HG03064 (cell line): ENCODE results near the gene ART3.
"Not testable (repeated sequence)": the region's sequence is repeated elsewhere in the genome, so short reads cannot be mapped to it uniquely, and the experiment has no call there.

Experiments used
- ATAC-seq: cut with Tn5 transposase; IDR thresholded peaks from one replicate; pipeline ENCODE4 v1.9.1; 2021; ENCODE audit warnings: low read depth; ENCODE audit not compliant: unreplicated experiment

Gene ART3, protein sequence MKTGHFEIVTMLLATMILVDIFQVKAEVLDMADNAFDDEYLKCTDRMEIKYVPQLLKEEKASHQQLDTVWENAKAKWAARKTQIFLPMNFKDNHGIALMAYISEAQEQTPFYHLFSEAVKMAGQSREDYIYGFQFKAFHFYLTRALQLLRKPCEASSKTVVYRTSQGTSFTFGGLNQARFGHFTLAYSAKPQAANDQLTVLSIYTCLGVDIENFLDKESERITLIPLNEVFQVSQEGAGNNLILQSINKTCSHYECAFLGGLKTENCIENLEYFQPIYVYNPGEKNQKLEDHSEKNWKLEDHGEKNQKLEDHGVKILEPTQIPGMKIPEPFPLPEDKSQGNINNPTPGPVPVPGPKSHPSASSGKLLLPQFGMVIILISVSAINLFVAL

DNA sequence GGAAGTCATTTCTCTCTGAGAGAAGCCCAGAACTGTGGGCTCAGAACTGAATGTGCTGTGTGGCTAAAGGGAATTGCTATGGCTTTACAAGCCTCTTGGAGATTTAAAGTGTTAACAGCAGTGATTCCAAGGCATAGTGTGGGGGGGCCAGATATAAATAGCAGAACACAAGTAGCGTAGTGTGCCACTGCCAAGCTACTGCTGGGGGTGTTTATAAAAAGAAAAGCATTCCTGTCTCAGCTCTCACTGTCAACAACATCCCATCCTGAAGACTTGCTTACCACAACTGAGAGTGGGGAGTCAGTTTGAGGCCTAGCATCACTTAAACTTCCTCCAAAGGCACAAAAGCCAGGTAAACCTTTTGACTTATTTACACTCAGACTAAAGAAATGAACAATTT lies at the start of gene ART3:
ART3 (plus strand) TSS at position 242 of the 400 bp plus-strand sequence. CDS start 1,181 bp downstream, outside the sequence.
- no peak for ATAC-seq

DNA sequence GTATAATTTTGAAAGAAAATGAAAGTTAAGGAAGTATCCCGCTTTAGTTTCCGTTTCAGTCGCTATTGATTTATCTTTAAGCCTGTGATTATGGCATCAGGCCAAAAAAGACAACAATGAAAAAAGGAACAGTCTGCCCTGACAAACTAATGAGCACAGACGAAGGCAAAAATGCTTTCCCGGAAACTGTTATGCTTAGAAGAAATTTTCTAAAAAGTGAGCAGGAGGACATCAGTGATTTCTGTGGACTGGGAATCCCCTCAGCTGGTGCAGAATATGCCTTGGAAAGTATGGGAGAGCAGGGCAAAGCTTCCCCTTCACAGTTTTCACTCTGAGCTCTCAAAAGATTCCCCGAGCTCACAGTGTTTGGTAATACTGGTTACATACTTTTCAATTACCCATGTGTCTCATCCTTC lies 46.2 kb upstream of the ART3 start:
- ATAC-seq, result no peak

DNA sequence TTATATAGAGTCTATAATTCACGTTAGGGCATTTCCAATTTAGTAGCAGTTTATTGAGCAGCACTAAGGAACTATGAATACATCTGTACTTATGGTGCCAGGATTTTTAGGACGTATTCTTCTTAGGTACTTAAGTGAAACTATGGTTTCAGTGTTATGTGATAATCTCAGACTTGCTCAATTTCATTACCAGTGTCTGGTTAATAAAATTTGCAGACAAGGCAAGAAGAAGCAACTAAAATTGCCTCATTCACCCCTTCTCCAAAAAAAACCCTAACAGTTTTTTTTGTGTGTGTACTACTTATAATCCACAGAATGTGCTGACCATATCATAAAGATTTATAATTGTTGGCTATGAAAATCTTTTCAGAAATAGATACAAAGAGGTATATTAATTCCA lies 45.2 kb upstream of the ART3 start:
- no peak for ATAC-seq

- no peak for ATAC-seq
Measured at GRCh38 chr4:76035141-76035540, 39.4 kb upstream of the ART3 start.

DNA sequence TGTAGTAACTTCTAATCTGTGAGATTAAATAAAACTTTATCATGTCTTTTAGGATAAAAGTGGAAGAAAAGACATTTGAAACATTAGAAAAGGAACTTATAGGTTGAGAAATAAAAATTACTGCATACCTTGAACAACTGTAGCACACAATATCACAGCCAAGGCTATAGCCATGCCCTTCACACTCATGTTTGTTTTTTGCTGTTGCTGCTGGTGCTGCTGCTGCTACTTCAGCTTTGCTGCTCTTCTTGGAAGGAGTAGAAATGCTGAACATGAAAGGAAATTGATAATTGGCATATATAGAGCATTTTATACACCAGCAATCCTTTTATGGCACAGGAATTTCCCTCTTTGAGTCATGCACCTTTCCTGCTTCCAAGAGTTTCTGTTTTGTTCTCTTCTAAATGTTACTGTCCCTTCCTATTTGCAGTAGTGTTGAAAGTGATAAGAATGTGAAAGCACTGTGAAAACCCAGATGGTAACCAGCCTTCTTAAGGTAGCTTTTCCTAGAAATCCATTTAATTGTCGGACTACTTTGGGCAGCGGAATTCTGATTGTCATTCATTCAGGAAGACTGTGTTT lies 38.6 kb upstream of the ART3 start, which contains the start of gene CXCL11:
CXCL11 (minus strand) TSS at position 272 of the 582 bp plus-strand sequence; CDS start at position 189, 83 bp downstream.
- no peak for ATAC-seq

DNA sequence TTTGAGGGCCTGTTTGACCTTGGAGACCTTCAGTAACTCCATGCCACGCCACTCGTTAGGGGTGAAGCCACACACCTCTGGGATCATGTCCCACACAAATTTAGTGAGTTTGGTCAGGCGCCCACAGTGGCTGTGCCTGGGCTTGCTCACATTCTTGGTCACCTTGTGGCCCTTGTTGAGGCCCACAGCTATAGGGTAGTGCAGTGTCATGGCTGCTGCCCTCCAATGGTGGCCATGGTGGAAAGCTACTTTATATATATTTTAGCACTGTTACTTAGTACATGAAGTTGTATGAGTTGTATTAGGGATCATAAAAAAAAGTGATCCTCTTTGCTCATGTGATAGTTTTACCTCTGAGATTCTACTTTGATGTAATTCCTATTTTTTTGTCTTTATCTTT lies 37.7 kb upstream of the ART3 start:
- ATAC-seq, result no peak

DNA sequence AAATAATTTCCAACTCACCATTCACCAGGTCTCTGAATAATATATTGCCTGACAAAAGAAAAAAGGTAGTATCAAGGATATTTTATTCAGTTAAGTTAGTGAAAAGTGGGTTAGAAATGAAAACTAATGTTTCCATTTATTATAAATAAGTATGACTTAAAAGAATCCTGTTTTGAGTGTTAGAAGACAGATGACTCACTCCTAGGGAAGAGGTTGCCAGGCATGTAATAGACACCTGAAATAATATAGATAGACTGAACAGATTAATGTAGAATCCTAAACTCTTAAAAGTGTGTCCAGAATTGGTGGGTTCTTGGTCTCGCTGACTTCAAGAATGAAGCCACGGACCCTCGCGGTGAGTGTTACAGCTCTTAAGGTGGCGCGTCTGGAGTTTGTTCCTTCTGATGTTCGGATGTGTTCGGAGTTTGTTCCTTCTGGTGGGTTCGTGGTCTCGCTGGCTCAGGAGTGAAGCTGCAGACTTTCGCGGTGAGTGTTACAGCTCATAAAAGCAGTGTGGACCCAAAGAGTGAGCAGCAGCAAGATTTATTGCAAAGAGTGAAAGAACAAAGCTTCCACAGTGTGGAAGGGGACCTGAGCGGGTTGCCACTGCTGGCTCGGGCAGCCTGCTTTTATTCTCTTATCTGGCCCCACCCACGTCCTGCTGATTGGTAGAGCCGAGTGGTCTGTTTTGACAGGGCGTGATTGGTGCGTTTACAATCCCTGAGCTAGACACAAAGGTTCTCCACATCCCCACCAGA lies 32.1 kb upstream of the ART3 start:
- not testable (repeated sequence) for ATAC-seq

- not testable (repeated sequence) for ATAC-seq
Measured at GRCh38 chr4:76043306-76043705, 31.2 kb upstream of the ART3 start.

DNA sequence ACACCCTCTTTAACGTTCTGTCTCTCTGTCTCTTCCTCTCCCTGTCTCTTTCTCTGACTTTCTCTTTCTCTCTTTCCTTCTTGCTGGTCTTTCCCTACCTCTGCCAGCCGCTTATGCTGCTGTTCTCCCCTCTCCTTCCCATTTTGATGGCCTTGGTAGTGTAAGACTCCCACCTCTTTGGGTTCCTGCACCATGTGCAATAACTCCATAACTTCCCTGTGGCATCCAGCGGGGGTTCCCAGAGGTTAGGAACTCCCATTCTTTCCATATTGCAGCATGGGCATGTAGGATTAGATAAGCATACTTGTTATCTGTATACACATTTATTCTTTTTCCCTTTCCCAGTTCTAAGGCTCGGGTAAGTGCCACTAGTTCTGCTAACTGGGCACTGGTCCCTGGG lies 29.8 kb upstream of the ART3 start:
- not testable (repeated sequence) for ATAC-seq

- ATAC-seq, result not testable (repeated sequence)
Measured at GRCh38 chr4:76049860-76050416, 24.6 kb upstream of the ART3 start.

DNA sequence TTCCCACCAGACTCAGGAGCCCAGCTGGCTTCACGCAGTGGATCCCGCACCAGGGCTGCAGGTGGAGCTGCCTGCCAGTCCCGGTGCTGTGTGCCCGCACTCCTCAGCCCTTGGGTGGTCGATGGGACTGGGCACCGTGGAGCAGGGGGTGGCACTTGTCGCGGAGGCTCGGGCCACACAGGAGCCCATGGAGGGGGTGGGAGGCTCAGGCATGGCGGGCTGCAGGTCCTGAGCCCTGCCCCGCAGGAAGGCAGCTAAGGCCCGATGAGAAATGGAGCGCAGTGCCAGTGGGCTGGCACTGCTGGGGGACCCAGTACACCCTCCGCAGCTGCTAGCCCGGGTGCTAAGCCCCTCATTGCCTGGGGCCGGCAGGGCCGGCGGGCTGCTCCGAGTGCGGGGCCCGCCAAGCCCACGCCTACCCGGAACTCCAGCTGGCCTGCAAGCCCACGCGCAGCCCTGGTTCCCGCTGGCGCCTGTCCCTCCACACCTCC lies 23.9 kb upstream of the ART3 start:
- not testable (repeated sequence) for ATAC-seq

DNA sequence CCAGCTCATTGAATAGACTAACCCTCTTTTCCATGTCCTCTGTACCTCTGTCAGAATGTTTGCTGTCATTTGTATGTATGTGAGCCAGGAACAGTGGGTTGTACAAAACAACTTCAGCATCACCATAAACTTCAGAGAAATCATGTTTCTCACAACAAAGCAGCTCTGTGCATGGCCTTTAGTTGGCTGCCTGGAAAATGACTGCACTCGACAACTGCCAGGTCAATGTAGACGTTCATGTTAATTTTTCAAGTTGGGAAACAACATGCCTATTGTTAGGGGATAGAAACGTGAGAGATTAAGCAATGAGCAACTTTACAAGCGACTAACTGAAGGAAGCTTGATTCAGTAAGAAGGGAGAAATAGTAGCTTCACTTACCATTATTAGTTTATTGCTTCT lies 20.8 kb upstream of the ART3 start:
- ATAC-seq, result no peak

DNA sequence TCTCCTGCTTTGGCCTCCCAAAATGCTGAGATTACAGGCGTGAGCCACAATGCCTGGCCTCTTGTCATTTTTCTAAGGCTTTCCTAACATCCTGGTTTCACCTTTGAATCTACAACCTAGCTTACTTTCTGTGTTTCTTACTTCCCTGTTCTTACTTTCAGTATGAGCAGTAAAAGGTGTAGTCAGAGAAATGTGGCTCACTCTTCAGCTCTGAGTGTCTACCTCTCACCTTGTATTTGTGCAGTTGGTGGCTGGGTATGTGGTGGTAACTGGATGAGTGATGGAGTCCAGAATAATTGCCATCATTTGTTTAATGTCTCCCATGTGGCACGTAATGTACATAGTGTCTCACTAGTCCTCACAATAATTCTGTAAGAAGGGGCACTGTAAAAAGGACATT lies 19.5 kb upstream of the ART3 start:
- peak; percentile 97 for ATAC-seq

DNA sequence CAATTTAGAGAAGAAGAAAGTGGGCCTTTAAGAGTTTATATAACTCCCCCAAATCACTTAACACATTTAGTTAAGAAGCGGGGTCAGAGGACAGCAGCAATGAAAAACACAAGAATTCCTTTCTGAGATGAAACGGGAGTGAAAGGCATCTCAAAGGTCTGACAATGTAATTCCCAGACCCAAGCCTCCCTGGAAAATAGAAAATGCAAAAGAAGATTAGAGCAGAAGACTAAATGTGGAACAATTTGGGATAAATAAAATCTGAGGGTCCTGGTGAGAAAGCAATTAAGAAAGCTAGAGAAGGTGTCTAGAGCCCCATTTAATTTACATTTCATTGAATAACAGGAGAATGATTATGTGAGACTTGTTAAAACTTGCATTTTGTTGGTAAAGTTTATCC lies 19.1 kb upstream of the ART3 start:
- no peak for ATAC-seq

DNA sequence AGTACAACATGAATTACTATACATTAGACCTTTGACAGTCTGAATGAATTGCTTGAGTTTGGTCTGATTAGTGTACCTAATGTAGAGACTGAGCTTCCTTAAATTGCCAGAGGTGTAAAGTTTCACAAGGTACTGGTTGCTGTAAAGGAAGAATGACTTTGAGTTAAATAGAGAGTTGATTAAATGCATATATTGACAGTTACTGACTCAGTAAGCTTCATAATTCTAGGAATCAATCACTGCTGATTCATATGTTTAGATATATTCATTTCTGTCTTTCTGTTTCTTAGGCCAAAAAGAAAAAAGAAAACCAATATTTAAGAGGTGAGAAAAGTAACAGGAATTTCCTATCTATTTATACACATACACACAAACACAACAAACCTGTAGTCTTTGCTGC lies 16.2 kb upstream of the ART3 start:
- peak; percentile 43 for ATAC-seq

- ATAC-seq, result no peak
Measured at GRCh38 chr4:76058888-76059426, 15.6 kb upstream of the ART3 start.

GRCh38 chr4:76059750-76060149 lies 14.8 kb upstream of the ART3 start:
- ATAC-seq, result no peak

GRCh38 chr4:76060506-76060905 lies 14.0 kb upstream of the ART3 start:
- ATAC-seq, result no peak

GRCh38 chr4:76061421-76061820 lies 13.1 kb upstream of the ART3 start:
- no peak for ATAC-seq

GRCh38 chr4:76061982-76062381 lies 12.5 kb upstream of the ART3 start:
- no peak for ATAC-seq

DNA sequence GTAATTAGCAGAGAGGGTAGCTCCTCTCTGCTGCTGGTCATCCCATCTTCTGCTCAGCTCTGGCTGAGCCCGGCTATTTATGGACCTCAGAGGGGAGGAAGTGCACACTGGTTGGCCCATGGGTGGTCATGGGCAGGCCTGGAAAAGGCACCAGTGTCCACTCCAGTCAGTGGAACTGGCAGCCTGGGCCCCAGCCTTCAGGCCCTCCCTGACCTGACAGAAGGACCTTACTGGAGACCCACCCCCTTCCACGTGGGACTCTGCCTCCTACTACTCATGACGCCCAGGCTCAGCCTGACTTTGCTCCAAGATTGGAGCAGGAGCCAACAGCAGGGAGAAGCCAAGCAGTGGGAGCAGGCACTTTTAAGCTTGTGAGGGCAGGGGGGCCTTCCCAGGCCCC lies 8.0 kb upstream of the ART3 start:
- ATAC-seq, result no peak
